KMS-11 (cell line): ENCODE results near the gene PATJ.

Source experiments
- H2AFZ ChIP-seq: fragments of 200-600 bp; sonication (generic); 2 replicates; pipeline ENCODE4 v1.6.1; 2016; ENCODE audit warnings: antibody characterized with exemption, mixed run types, low read depth
- H3K27ac ChIP-seq: fragments of 200-600 bp; sonication (generic); 2 replicates; pipeline ENCODE4 v1.6.1; 2016; ENCODE audit warnings: mild to moderate bottlenecking, mixed run types
- H3K27me3 ChIP-seq: fragments of 200-600 bp; sonication (generic); 2 replicates; pipeline ENCODE4 v1.6.1; 2017; ENCODE audit warnings: mild to moderate bottlenecking, low read depth, mixed run types, moderate library complexity; ENCODE audit not compliant: insufficient read depth
- H3K36me3 ChIP-seq: fragments of 200-600 bp; sonication (generic); 2 replicates; pipeline ENCODE4 v1.6.1; 2017; ENCODE audit warnings: mild to moderate bottlenecking, mixed run types; ENCODE audit not compliant: insufficient read depth
- H3K4me1 ChIP-seq: fragments of 200-600 bp; sonication (generic); 2 replicates; pipeline ENCODE4 v1.6.1; 2016; ENCODE audit warnings: mild to moderate bottlenecking, low read depth, mixed run types; ENCODE audit not compliant: poor library complexity, severe bottlenecking
- H3K4me2 ChIP-seq: fragments of 200-600 bp; sonication (generic); 2 replicates; pipeline ENCODE4 v1.7.0; 2016; ENCODE audit warnings: mild to moderate bottlenecking, mixed run types
- H3K4me3 ChIP-seq: fragments of 200-600 bp; sonication (generic); IDR thresholded peaks from 2 replicates; pipeline ENCODE4 v1.6.1; 2017; ENCODE audit warnings: low read depth, low read length, mixed read lengths; ENCODE audit not compliant: insufficient read depth
- H3K79me2 ChIP-seq: fragments of 200-600 bp; sonication (generic); 2 replicates; pipeline ENCODE4 v1.6.1; 2016; ENCODE audit warnings: low read depth, mixed run types; ENCODE audit not compliant: insufficient read depth
- H3K9ac ChIP-seq: fragments of 200-600 bp; sonication (generic); 2 replicates; pipeline ENCODE4 v1.6.1; 2016; ENCODE audit warnings: mild to moderate bottlenecking, mixed run types
- H4K20me1 ChIP-seq: fragments of 200-600 bp; sonication (generic); 2 replicates; pipeline ENCODE4 v1.6.1; 2016; ENCODE audit warnings: mild to moderate bottlenecking, mixed run types; ENCODE audit not compliant: insufficient read depth
- CTCF ChIP-seq: fragments of 200-600 bp; sonication (generic); conservative IDR thresholded peaks from 2 replicates; pipeline ENCODE4 v1.6.1; 2017; ENCODE audit warnings: low read depth, mild to moderate bottlenecking, antibody characterized with exemption, low read length, moderate library complexity, mixed read lengths

Gene PATJ

GRCh38 chr1:61967750-61968149, 225.5 kb downstream of the PATJ start:
- H4K20me1 ChIP-seq: no peaks in the 10 kb centered on the region

GRCh38 chr1:61968869-61969268, 226.6 kb downstream of the PATJ start:
- no peaks in the 10 kb centered on the region for H3K79me2 ChIP-seq
- H2AFZ ChIP-seq: no peak overlapping the region
- H3K36me3 ChIP-seq: no peaks in the 10 kb centered on the region
- TF ChIP-seq CTCF: no peak
- no peak overlapping the region for H3K27ac ChIP-seq
- no peaks in the 10 kb centered on the region for H3K4me1 ChIP-seq
- no peak overlapping the region for H3K4me3 ChIP-seq
- H3K27me3 ChIP-seq: no peaks in the 10 kb centered on the region
- H4K20me1 ChIP-seq: no peaks in the 10 kb centered on the region
- H3K4me2 ChIP-seq: no peak overlapping the region
- no peak overlapping the region for H3K9ac ChIP-seq

More at GRCh38 chr1:61967750-61968149, 225.5 kb downstream of the PATJ start:
- Histone ChIP-seq H3K27ac (no peak overlapping the region), H3K36me3 (no peaks in the 10 kb centered on the region), H3K4me1 (no peaks in the 10 kb centered on the region), H2AFZ (no peak overlapping the region), H3K27me3 (no peaks in the 10 kb centered on the region), H3K4me2 (no peak overlapping the region), H3K79me2 (no peaks in the 10 kb centered on the region), H3K9ac (no peak overlapping the region), H3K4me3 (no peak overlapping the region)
- TF ChIP-seq CTCF: no peak

- H3K79me2 ChIP-seq: no peaks in the 10 kb centered on the region
- TF ChIP-seq CTCF: no peak
- H3K4me3 ChIP-seq: no peak overlapping the region
- no peaks in the 10 kb centered on the region for H3K4me1 ChIP-seq
- H2AFZ ChIP-seq: no peak overlapping the region
- H3K27me3 ChIP-seq: no peaks in the 10 kb centered on the region
- H3K27ac ChIP-seq: no peak overlapping the region
- H3K36me3 ChIP-seq: no peaks in the 10 kb centered on the region
- H3K9ac ChIP-seq: no peak overlapping the region
- no peak overlapping the region for H3K4me2 ChIP-seq
- H4K20me1 ChIP-seq: no peaks in the 10 kb centered on the region
Measured at GRCh38 chr1:61973100-61973837, 231.0 kb downstream of the PATJ start.

GRCh38 chr1:61975638-61976037, 233.4 kb downstream of the PATJ start:
- no peak for TF ChIP-seq CTCF
- no peak overlapping the region for H3K4me3 ChIP-seq
- H3K4me2 ChIP-seq: no peak overlapping the region

More at GRCh38 chr1:61975638-61976037, 233.4 kb downstream of the PATJ start:
- Histone ChIP-seq H3K79me2 (no peaks in the 10 kb centered on the region), H3K4me1 (peaks cover 11% of the 10 kb centered on the region), H3K27ac (no peak overlapping the region), H2AFZ (no peak overlapping the region), H3K27me3 (no peaks in the 10 kb centered on the region), H3K36me3 (no peaks in the 10 kb centered on the region), H3K9ac (no peak overlapping the region), H4K20me1 (no peaks in the 10 kb centered on the region)
